K562 (cell line): ENCODE data around the gene KNDC1. TPM values are rescaled to one million over a fixed set of nuclear protein-coding genes. Genes with fewer than 3 reads are reported as not detected.

Source experiments
- ATAC-seq: fragments of 200-7000 bp; cut with Tn5 transposase; 3 replicates; pipeline ENCODE4 v1.9.1; 2020; ENCODE audit warnings: moderate library complexity
- BruUV-seq: library from RNA; stranded (reverse); fragments of 400-500 nt; replicated peaks from 2 replicates; lab custom pipeline; 2021; lab: Mats Ljungman, UMichigan
- CTCF ChIA-PET: fragments of 300-600 bp; formaldehyde crosslinking; extraction: SDS; loops from one replicate; lab custom pipeline; 2021; ENCODE audit warnings: low intra/inter-chr PET ratio; lab: Yijun Ruan, JAX
- POLR2A ChIA-PET: fragments of 300-600, 350-650 bp; sonication (Branson Sonifier 250); formaldehyde crosslinking; extraction: SDS; loops from one replicate; lab custom pipeline; 2021; ENCODE audit warnings: antibody characterized with exemption, inconsistent platforms; lab: Yijun Ruan, JAX
- DNase-seq, 4 experiments: peaks; one replicate each; pipeline versions ENCODE4 v3.0.0 to v3.0.0-alpha.2; 2011 to 2018; ENCODE audit warnings: low spot score in 3 of 4, mixed read lengths in 3 of 4; ENCODE audit errors: extremely low read depth in 1 of 4
- FAIRE-seq: peaks from 2 replicates; lab custom pipeline; 2011; peaks lifted over from hg19 to GRCh38; lab: Jason Lieb, UNC
- H2AFZ ChIP-seq: 2 replicates; pipeline ENCODE4 v1.6.0; 2011; ENCODE audit warnings: low read depth, low read length, control low read depth, inconsistent platforms
- H3K27ac ChIP-seq: fragments of 200-600 bp; 3 replicates; pipeline ENCODE4 v1.8.0; 2011; ENCODE audit warnings: low read depth, mild to moderate bottlenecking, control low read depth, inconsistent platforms, low read length, moderate library complexity, mixed read lengths; ENCODE audit errors: extremely low read depth
- H3K27me3 ChIP-seq, 2 experiments: fragments of 300-600 bp in 1 of 2; 2 replicates in 1 of 2; 3 replicates in 1 of 2; pipeline versions ENCODE4 v1.6.0 to v1.8.0; 2011; ENCODE audit warnings: inconsistent platforms in 2 of 2, low read length in 2 of 2, mild to moderate bottlenecking in 1 of 2, mixed read lengths in 1 of 2, moderate library complexity in 1 of 2; ENCODE audit not compliant: control insufficient read depth in 2 of 2, insufficient read depth in 2 of 2
- H3K36me3 ChIP-seq: fragments of 300-600 bp; 3 replicates; pipeline ENCODE4 v1.8.0; 2011; ENCODE audit warnings: mild to moderate bottlenecking, low read length, inconsistent platforms; ENCODE audit not compliant: control insufficient read depth, insufficient read depth
- H3K4me1 ChIP-seq, 2 experiments: fragments of 200-600 bp in 1 of 2; replicated peaks in 1 of 2; 2 replicates in 1 of 2; 3 replicates in 1 of 2; pipeline versions ENCODE4 v1.5.1 to v1.8.0; 2011; ENCODE audit warnings: inconsistent platforms in 2 of 2, low read length in 2 of 2, mild to moderate bottlenecking in 1 of 2, mixed read lengths in 1 of 2, moderate library complexity in 1 of 2; ENCODE audit not compliant: control insufficient read depth in 2 of 2, insufficient read depth in 2 of 2
- H3K4me2 ChIP-seq: 2 replicates; pipeline ENCODE4 v1.6.1; 2011; ENCODE audit warnings: low read length, control low read depth, inconsistent platforms, mixed read lengths; ENCODE audit not compliant: insufficient read depth
- H3K4me3 ChIP-seq: fragments of 200-600 bp; sonication (generic), shearing (Covaris generic); 2 replicates; pipeline ENCODE4 v1.5.1; 2016; ENCODE audit warnings: control low read depth, inconsistent platforms
- H3K79me2 ChIP-seq: fragments of 200-600 bp; 3 replicates; pipeline ENCODE4 v1.8.0; 2011; ENCODE audit warnings: low read length, inconsistent platforms; ENCODE audit not compliant: control insufficient read depth, insufficient read depth
- H3K9ac ChIP-seq, 2 experiments: 2 replicates each; pipeline versions ENCODE4 v1.6.0 to v1.6.1; 2011; ENCODE audit warnings: low read depth in 2 of 2, low read length in 2 of 2, control low read depth in 1 of 2, inconsistent platforms in 1 of 2, mild to moderate bottlenecking in 1 of 2, mixed read lengths in 1 of 2; ENCODE audit not compliant: insufficient read depth in 1 of 2
- H3K9me1 ChIP-seq: one replicate; pipeline ENCODE4 v1.6.0; 2011; ENCODE audit warnings: inconsistent platforms, mild to moderate bottlenecking, low read length, moderate library complexity; ENCODE audit not compliant: control insufficient read depth, insufficient read depth
- H3K9me3 ChIP-seq: replicated peaks from 2 replicates; pipeline ENCODE4 v1.5.1; 2011; ENCODE audit warnings: low read depth, low read length, inconsistent platforms; ENCODE audit not compliant: control insufficient read depth, insufficient read depth
- H4K20me1 ChIP-seq: replicated peaks from 2 replicates; pipeline ENCODE4 v1.6.1; 2011; ENCODE audit warnings: low read length, inconsistent platforms, mixed read lengths; ENCODE audit not compliant: control insufficient read depth, insufficient read depth
- NCOA1 ChIP-seq: fragments of 450-650 bp; IDR thresholded peaks from 2 replicates; pipeline ENCODE4 v1.6.1; 2016; ENCODE audit warnings: low read depth
- PKNOX1 ChIP-seq: fragments of 450-650 bp; IDR thresholded peaks from 2 replicates; pipeline ENCODE4 v1.6.1; 2016
- WGBS: fragments of 100-300 bp; shearing (Covaris generic); methylation state at CpG from one replicate; pipeline ENCODE4 v1.1.6; 2016; ENCODE audit warnings: low coverage, mixed read lengths; ENCODE audit not compliant: insufficient coverage; ENCODE audit errors: missing lambda C conversion rate; 5-methylcytosine and 5-hydroxymethylcytosine counted together
- in situ Hi-C: fragments of 300-500 bp; cut with MboI; formaldehyde crosslinking; loops from 4 replicates; pipeline ENCODE4 v1.15.0; 2018; ENCODE audit warnings: inconsistent platforms, mixed read lengths
- intact Hi-C: fragments of 100-400 bp; cut with micrococcal nuclease; formaldehyde crosslinking; loops from 2 replicates; pipeline ENCODE4 v1.14.2; 2022
- polyA plus RNA-seq, 8 experiments: library from polyadenylated mRNA; depleted of rRNA in 4 of 8; stranded (reverse) in 5 of 8; unstranded in 3 of 8; fragments of >200 nt; fragmentation: Nextera tagmentation in 2 of 8; fragmentation: Illumina TruSeq in 1 of 8; extraction: Ambion mirVana in 2 of 8; extraction: Trizol in 1 of 8; gene quantifications; 2 replicates each; pipeline versions ENCODE4 v1.2.1 to v1.2.3, GENCODE V29; 2011 to 2014; ENCODE audit warnings: inconsistent platforms in 1 of 8, missing spikeins in 1 of 8
- total RNA-seq, 7 experiments: library from RNA; depleted of rRNA in 6 of 7; stranded (reverse); fragments of >200 nt in 6 of 7; fragmentation: Illumina TruSeq in 2 of 7; extraction: Trizol in 2 of 7; gene quantifications; 2 replicates each; pipeline versions ENCODE4 v1.2.1 to v1.2.3, GENCODE V29; 2011 to 2021; ENCODE audit warnings: low replicate concordance in 1 of 7
- TF ChIP-seq, protein P1 (sequence below): fragments of 250-450 bp; sonication (Bioruptor Pico); IDR thresholded peaks from 2 replicates; pipeline ENCODE4 v1.5.0; 2021
- TF ChIP-seq, protein P2 (sequence below): sonication (generic); formaldehyde crosslinking; IDR thresholded peaks from 2 replicates; pipeline ENCODE4 v1.8.1; 2023; ENCODE audit warnings: mild to moderate bottlenecking, missing genetic modification reagents

KNDC1 gene
- total and polyA plus RNA-seq, 9 of the 15 experiments (the other 6 are each of a cell fraction or from before 2014, with no cell fraction given): 0.07 to 0.26 (median 0.11) TPM; not detected in 6

DNA sequence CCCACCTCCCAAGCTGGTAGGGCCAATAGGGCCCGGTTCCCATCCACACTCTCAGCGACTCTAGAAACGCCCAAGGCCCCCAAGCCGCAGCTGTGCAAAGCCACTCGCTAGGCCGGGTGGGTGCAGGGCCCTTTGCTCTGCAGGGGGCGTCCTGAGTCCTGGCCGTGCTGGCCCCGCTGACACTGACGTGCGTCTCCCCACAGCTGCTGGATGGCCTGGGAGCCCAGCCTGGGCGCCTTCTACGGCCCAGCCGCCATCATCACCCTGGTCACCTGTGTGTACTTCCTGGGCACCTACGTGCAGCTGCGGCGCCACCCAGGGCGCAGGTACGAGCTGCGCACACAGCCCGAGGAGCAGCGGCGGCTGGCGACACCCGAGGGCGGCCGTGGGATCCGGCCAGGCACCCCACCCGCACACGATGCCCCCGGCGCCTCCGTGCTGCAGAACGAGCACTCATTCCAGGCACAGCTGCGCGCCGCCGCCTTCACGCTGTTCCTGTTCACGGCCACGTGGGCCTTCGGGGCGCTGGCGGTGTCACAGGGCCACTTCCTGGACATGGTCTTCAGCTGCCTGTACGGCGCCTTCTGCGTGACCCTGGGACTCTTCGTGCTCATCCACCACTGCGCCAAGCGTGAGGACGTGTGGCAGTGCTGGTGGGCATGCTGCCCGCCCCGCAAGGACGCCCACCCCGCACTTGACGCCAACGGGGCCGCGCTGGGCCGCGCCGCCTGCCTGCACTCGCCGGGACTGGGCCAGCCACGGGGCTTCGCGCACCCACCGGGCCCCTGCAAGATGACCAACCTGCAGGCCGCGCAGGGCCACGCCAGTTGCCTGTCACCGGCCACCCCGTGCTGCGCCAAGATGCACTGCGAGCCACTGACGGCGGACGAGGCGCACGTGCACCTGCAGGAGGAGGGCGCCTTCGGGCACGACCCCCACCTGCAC is 31.6 kb upstream of the KNDC1 start:
- Histone ChIP-seq H3K36me3 (no peaks in the 10 kb centered on the region), H3K4me2 (no peak overlapping the region), H2AFZ (no peak overlapping the region), H3K4me1 (peaks cover 0 to 29% of the 10 kb centered on the region in 2 experiments; a peak in 3 of 5 replicates), H3K79me2 (no peaks in the 10 kb centered on the region), H3K27me3 (peaks cover 0 to 26% of the 10 kb centered on the region in 2 experiments; a peak in 3 of 5 replicates), H3K9me1 (no peaks in the 10 kb centered on the region), H3K9ac (no peak overlapping the region), H3K9me3 (no peaks in the 10 kb centered on the region), H3K4me3 (no peak overlapping the region), H4K20me1 (no peaks in the 10 kb centered on the region), H3K27ac (no peak overlapping the region)
- no TSS peak for BruUV-seq
- ATAC-seq (no peak), FAIRE-seq (no peak), DNase-seq (no peak)
- ChIA-PET POLR2A (interaction anchor here (0.8 kb wide), 1 partner anchor 117 kb away, joined by 4 read pairs; no protein-coding TSS in a partner anchor), CTCF (no interaction called here)
- intact Hi-C loops (no loop called here), in situ Hi-C loops (no loop called here)
- 84% methylated on average over 27 of the region's 83 CpGs for WGBS
- no peak for TF ChIP-seq NCOA1
- no peak for TF ChIP-seq PKNOX1
- TF ChIP-seq, protein P1, sequence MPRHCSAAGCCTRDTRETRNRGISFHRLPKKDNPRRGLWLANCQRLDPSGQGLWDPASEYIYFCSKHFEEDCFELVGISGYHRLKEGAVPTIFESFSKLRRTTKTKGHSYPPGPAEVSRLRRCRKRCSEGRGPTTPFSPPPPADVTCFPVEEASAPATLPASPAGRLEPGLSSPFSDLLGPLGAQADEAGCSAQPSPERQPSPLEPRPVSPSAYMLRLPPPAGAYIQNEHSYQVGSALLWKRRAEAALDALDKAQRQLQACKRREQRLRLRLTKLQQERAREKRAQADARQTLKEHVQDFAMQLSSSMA (CRISPR knock-in tag): no peak
- TF ChIP-seq, protein P2, sequence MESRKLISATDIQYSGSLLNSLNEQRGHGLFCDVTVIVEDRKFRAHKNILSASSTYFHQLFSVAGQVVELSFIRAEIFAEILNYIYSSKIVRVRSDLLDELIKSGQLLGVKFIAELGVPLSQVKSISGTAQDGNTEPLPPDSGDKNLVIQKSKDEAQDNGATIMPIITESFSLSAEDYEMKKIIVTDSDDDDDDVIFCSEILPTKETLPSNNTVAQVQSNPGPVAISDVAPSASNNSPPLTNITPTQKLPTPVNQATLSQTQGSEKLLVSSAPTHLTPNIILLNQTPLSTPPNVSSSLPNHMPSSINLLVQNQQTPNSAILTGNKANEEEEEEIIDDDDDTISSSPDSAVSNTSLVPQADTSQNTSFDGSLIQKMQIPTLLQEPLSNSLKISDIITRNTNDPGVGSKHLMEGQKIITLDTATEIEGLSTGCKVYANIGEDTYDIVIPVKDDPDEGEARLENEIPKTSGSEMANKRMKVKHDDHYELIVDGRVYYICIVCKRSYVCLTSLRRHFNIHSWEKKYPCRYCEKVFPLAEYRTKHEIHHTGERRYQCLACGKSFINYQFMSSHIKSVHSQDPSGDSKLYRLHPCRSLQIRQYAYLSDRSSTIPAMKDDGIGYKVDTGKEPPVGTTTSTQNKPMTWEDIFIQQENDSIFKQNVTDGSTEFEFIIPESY (CRISPR knock-in tag): peak; percentile 63
